DMS153 treated with DMSO at 0.1 percent for 48 hours (cell line): ENCODE measurements around the gene DIP2C.

Experiments used
- DNase-seq: peaks from one replicate; lab custom pipeline; 2025; ENCODE audit not compliant: unreplicated experiment; lab: John Stamatoyannopoulos, UW

DIP2C gene

DNA sequence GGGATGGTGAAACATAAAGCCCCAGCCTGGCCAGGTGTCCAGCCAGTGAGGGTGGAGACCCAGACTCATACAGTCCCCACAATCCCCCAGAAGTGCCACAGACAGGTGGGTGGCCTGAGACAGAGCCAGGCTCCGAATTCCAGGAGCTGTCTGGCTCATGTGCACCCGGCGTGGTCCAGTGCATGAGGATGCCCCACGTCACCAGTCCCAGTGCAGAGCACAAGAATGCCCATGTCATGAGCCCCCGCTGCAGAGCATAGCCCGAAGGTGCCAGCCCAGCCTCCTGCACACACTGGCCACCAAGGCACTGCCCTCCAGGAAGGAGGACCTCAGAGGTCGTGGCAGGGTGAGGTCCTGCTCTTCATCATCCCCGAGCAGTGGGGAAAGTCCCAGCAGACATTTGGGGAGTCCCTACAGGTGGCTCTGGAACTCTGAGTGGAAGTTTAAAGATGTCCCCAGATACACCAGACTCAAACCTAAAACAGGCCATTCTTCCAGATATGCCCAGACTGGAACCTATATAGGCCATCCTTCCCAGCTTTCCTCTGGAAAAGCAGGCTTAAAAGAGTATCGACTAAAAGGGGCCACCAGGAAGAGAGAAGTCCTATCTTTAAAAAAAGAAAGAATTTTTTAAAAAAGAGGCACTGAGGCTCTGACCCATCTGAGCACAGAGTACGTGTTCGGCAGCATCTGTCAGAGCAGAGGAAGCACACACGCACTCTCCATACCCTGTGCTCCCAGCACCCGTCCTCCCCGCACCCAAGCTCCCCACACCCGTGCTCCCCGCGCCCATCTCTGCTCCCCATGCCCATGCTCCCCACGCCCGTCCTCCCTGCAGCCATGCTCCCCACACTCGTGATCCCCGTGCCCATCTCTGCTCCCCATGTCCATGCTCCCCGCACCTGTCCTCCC is 11.5 kb downstream of the DIP2C start:
- DNase-seq, result no peak

DNA sequence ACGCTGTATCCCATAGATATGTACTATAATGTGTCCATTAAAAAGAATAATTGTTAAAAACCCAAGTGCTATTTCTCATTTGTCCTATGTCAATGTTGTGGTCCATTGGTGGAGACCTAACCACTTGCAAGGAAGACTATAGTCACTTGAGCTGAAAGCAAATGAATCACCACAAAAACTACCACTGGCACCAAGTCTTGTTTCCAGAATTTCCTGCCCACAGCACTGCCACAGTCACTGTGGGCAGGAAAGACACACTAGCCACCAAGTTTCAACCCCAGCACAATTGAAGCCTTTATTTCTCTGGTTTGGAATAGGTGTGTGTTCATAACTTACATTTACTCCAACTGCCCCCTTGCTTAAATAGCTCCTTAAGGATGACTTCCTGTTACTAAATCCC is 12.4 kb downstream of the DIP2C start:
- DNase-seq, result no peak

DNA sequence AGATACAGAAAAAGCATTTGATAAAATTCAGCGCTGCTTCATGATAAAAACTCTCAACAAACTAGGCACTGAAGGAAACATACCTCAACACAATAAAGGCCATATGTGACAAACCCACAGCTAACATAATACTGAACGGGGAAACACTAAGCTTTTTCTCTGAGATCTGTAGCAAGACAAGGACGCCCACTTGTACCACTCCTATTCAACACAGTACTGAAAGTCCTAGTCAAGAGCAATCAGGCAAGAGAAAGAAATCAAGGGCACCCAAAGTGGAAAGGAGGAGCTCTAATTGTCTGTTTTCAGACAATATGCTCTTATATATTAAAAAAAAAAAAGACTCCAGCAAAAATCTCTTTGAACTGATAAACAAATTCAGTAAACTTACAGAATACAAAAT is 13.3 kb downstream of the DIP2C start:
- DNase-seq, result no peak

DNA sequence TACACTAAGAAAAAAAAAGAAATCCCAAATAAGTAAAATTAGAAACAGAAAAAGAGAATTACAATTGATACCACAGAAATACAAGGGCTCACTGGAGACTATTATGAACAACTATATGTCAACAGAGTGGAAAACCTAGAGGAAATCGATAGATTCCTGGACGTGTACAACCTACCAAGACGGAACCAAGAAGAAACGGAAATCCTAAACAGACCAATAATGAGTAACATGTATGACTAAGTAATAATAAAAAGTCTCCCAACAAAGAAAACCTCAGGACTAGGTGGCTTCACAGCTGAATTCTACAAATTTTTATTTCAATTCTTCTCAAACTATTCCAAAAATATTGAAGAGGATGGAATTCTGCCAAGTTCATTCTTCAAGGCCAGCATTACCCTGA is 13.9 kb downstream of the DIP2C start:
- DNase-seq, result no peak

DNA sequence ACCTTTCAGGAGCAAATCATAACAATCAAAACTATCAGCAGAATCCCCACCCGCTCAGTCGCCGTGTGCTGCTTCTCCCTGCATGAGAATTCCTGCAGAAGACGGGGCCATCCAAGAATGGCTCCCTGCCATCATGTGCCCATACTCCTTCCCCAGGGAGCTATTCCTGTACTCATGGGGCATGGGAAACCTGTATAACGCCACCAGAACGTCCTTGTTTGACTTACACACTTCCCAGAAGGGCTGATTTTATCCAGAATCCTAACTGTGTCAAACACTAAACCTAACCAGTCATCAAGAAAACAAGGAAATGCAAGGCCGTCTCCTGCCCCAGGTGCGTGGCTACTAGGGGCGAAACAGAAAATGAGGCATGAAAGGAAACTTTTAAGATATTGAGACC is 16.0 kb downstream of the DIP2C start:
- DNase-seq, result no peak

DNA sequence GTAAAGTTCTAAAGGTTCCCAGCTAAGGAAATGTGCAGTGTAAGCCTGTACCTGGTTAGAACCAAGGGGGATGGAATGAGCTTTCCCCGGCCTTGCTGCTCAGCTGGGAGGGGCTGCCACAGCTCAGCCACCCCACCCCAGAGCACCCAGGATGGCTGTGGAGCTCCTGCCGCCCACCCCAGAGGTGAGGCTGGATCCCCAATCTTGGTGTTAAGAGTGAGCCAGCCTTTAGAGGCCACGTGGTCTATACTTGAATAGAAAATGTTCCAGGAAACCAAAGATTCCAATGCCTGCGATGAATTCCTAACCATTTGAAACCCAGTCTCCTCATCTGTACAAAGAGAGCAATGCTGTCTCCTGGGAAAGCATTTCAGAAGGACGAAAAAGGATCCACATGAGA is 16.5 kb downstream of the DIP2C start:
- no peak for DNase-seq

DNA sequence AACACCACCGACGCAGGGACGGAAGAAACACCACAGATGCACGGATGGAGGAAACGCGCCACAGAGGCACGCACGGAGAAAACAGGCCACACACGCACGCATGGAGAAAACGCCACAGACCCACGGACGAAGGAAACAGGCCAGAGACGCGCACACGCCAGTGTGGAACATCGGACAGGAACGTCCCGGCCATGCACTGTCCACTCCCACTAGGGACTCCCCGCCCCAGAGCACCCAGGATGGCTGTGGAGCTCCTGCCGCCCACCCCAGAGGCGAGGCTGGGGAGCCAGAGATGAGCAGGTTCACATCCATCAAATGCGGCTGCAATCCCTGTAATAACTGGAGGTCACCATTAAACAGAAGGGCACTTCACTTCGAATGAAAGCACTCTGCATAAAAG is 17.3 kb downstream of the DIP2C start:
- no peak for DNase-seq

DNA sequence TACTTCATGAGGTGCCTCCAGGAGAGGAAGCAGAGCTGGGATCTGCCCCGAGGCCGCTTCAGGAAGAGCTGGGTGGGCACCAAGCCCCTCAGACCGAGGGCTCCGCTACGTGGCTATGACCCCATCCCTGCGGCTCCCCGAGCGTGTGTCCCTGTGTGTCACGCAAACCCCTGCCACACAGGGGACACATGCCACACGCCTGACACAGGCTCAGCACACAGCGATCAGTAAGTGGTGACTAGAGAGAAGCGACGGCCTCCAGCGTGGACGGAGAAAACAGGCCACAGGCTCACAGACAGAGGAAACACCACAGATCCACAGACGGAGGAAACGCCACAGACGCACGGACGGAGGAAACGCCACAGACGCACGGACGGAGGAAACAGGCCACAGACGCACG is 18.5 kb downstream of the DIP2C start:
- no peak for DNase-seq

DNA sequence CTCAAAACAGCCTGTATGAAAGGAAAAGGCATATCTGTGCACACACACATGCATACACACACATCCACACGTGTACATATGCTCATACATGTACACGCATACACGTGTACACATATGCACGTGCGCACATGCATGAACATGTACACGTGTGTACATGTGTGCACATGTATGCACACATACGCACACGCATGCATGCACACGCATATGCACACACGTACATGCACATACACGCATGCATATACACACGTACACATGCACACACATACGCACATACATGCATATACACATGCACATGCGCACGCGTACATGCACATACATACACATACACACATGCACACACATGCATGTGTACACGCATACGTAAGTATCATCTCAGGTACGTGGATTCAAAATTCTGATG is 19.4 kb downstream of the DIP2C start:
- no peak for DNase-seq

DNA sequence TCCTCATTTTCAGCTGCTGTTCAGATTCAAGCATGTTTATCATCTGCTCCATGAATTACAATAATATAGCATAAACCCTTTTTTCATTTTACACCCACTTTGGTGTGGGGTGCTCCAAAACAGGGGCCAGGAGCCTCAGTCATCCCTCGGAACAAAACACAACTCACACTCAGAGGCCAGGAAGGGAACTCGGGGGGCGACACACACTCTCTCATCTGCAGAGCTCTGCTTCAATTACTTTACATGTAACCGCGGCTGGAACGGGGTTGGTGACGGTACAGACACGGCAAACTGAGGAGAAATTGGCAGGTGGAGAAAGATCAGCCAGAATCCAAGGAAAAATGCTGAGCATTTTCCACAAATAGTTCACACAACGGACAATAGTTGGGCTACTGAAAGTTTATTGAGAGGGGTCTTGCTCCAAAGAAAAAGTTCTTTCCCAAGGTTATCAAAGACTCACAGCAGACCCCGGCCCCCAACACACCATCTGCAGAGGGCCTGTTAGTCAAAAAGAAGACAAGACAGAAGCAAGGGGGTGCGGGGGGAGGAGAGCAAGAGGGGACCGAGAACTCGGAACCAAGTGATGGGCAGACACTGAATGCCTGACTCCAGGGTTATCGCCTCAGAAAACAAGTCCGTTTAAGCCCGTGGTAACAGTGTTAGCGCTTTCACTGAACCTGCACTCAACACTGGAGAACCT is 20.5 kb downstream of the DIP2C start:
- no peak for DNase-seq

DNA sequence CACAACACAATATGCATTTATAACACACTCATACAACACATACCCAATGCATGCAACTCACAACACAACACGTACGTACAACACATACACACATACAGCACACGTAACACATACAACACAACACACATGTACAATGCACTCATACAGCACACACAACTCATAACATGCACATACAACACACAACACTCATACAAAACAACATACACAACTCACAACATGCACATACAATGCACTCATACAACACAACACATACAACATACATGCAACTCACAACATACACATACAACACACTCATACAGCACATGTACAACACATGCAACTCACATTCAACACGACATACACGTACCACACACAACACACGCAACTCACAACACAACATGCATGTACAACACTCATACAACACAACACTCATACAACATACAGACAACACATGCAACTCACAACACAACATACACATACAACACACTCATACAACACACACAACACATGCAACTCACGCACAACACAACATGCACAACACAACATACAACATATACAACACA is 21.8 kb downstream of the DIP2C start:
- no peak for DNase-seq

DNA sequence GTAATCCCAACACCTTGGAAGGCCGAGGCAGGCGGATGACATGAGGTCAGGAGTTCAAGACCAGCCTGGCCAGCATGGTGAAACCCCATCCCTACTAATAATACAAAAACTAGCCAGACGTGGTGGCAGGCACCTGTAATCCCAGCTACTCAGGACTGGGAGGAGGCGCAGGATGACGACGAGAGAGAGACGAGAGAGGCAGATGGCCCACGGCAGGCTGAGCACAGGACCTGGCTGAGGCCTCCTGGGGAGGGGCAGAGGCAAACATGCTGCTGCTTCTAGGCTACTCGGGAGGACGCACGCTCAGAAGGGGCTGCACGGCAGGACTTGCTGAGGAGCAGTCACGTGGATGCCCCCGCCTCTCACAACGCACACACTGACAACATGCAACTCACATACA is 22.4 kb downstream of the DIP2C start:
- DNase-seq, result no peak

DNA sequence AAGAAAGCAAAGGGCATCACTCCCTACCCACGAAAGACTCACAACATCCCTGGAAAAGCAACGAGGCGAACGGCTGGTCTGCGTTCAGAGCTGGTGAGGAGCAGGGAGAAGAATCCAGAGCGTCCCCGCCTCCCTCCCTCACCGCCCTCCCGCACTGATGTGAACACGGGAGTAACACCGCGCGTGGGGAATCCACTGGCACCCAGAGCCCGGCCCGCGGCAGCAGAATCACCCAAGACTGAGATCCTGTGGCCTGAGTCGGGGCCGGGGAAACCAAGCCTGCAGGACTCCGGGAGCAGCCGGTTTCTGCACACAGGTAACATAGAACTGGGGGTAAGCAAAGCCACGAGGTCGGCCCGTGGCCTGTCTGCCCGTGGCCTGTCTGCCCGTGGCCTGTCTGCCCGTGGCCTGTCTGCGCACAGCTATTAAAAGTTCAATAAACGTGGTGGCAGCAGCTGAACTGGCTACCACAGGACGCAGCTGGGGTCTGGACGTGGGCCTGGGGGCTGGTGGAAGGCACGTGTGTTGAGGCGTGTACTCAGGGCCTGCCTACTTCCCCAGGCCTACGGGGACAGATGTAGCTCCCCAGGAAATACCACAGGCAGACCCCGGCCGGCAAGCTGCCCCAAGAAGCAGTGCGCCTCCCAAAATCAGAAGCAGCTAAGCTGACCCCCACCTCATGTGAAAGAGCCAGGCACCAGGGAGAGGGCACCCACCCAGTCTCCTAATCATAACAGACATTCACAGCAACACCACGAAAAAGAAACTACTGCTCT is 23.0 kb downstream of the DIP2C start:
- no peak for DNase-seq

DNA sequence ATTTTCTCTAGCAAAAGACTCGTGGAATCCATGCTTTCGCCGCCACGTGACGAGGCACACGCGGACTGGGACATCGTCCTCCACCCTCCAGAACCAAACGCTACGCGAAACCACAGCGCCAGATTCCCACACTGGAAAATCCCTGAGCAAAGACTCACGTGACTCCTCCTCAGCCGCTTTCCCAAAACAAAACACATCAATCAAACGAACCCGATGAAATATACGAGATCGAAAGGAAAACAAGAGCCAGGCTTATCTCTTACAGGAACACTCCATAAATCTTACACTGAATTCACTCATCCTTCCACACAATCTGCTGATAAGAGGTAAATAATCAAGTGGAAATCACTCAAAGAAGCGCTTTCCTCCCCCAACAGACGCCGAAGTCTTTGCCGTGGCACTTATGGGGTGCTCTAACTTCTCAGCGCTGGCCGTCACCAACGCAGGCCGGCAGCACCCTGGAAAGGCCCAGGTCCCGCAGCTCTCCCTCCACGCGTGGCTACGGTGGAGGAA is 23.8 kb downstream of the DIP2C start:
- DNase-seq, result no peak

DNA sequence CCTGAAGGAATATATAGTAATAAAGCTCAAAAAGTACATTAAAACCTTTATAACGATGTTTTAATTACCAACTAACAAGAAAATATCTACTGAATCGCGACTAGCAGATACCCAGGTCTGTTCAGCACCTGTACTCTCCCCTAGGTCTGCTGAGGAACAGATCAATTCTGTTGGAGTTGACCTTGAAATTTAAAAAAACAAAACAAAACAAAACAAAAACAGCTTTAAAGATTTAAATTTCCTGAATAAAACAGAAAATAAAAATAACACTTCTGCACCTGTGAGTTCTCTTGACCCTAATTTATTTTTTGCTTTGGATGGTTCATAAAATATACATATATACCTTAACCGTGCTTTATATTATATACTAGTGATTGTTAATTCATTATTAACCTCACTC is 24.6 kb downstream of the DIP2C start:
- DNase-seq, result no peak

DNA sequence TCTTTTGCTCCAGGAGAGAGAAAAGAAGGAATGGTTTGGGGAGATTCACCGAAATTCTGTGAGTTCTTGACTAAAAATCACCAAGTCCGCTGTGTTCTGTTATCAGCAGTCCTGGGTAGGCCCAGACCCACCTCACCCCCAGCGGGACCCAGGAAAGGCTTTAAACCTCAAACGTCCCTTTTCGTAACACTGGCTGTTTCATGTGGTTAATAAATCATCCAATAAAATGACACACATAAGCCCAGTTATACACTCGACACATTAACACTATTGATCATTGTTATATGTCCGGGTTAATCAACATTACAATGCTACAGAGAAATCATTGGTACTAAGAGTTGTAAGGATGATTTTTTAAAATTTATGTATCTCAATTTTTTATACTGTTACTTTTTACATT is 25.2 kb downstream of the DIP2C start:
- no peak for DNase-seq

DNA sequence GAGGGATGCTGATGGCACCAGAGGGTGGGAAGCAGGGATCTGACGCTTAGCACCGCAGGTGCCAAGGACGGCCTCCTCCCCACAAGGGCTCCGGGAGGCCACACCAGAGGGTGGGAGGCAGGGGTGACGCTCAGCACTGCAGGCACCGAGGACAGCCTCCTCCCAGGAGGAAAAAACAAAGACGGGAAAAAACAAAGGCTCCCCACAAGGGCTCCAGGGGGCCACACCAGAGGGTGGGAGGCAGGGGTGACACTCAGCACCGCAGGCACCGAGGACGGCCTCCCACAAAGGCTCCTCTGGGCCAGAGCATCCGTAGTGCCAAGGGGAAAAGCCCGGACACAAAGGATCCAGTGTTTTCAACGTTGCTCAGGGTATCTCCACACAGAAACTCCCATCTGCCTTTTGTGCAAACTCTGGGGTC is 25.6 kb downstream of the DIP2C start:
- DNase-seq, result no peak

DNA sequence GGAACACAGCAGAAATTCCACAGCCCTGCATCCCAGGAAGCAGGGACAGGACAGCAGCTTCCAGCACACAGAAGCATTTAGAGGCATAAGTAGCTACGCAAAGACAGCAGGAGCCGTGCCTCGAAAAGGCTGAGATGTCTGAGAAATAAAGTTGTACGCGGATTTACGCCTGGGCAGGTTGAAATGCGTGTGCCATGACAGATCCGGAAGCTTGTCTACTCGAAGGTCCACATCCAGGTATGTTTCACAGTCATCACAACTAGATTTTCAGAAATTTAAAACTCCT is 26.1 kb downstream of the DIP2C start:
- DNase-seq, result no peak

DNA sequence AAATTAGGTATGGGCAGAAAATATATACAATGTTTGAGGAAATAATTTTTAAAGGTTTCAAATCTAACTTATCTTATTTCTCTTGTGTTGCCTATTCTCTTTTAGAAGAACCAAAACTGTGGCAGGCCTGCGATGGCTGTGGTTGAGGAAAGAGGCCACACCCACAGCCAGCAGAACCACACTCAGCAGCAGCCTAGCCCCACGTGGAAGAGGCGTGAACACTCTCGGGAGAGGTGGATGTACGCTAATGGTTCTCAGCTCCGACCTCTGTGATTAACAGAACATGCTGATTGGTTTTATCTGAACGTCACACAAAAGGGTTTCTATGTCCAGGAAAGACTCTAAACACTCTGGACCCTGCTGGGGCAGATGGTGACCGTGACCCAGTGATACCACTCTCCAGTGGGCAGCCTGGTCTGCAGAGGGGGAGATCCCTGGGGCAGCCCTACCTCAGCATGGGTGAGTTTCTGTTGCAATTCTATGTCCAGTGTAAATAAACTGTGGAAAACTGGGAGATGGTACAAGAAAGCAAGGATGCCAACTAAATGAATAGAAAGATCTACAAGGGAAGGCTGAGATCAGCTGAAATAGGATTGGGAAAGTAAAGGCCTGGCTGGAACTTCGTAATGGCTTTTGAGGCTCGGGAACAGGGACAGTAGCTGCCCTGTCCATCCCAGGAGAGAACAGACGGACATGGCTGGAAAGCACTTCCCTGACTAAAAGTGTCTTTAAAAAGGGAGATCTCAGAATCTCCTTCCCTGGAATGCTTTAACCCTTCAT is 26.6 kb downstream of the DIP2C start:
- DNase-seq, result no peak

DNA sequence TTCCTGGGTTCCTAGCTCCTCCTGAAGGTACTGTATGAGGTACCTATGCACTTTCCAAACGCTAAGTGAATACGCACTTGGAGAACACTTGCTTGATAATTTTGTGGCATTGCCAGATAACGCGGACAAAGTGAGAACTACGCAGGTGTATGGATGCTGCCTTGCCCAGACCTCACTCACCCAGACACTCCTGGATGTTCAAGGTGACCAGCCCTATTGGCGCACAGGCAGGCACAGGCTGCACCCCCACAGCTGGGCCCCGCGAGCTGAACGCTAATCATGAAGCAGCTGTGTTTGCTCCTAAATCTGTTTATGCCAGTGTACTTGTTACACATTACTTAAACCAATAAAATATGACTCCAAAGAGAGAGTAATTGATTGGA is 27.3 kb downstream of the DIP2C start:
- DNase-seq, result no peak
